IPS-20b (cell line): ENCODE data around the gene ZNF628.
A peak's percentile ranks its signal among the peaks of the same experiment; 100 is the strongest.

ENCODE experiments used
- H3K27ac ChIP-seq: one replicate; pipeline ENCODE4 v1.5.1; 2013; ENCODE audit warnings: low read length
- H3K27me3 ChIP-seq: 2 replicates; pipeline ENCODE4 v1.6.1; 2013; ENCODE audit warnings: mild to moderate bottlenecking, low read length, inconsistent platforms; ENCODE audit not compliant: insufficient read depth
- H3K36me3 ChIP-seq: 2 replicates; pipeline ENCODE4 v1.6.1; 2013; ENCODE audit warnings: low read depth, mild to moderate bottlenecking, inconsistent platforms, low read length, moderate library complexity; ENCODE audit not compliant: insufficient read depth
- H3K4me1 ChIP-seq: 2 replicates; pipeline ENCODE4 v1.6.1; 2013; ENCODE audit warnings: mild to moderate bottlenecking, control low read depth, inconsistent platforms, low read length, moderate library complexity; ENCODE audit not compliant: insufficient read depth
- H3K4me3 ChIP-seq: 2 replicates; pipeline ENCODE4 v1.5.1; 2013; ENCODE audit warnings: mild to moderate bottlenecking, low read length, inconsistent platforms
- H3K9ac ChIP-seq: 2 replicates; pipeline ENCODE4 v1.6.1; 2013; ENCODE audit warnings: low read depth, mild to moderate bottlenecking, inconsistent platforms, low read length, moderate library complexity
- H3K9me3 ChIP-seq: 2 replicates; pipeline ENCODE4 v1.6.1; 2013; ENCODE audit warnings: mild to moderate bottlenecking, low read depth, low read length, inconsistent platforms; ENCODE audit not compliant: insufficient read depth

Gene ZNF628

DNA sequence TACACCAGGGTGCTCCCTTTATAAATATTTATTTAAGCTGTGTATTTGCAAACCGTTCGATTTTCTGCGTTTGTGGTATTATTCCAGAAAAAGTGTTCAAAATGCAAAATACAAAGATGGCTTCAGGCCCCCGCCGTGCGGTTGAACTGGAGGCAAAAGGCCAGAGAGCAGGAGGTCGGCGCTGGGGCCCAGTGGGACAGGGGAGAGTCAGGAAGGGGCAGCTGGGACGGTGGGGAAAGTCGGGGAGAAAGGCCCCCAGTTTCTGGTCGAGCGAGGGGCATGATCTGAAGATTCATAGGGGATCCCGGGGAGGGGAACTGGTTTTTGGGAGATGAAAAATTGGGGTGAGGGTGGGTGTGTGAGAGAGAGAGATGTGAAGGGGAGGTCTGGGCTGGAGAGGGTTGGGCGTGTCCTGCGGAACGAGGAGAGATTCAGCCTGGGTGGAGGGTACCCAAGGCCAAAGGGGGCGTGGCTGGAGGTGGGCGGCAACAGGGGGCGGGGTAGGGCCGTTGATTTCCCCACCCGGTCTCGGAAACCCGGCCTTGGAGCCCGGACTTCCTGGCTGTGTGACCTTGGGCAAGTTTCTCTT, 15.7 kb upstream of the ZNF628 start:
- Histone ChIP-seq H3K27me3 (peaks cover 33% of the 10 kb centered on the region), H3K27ac (peak overlapping the region; percentile 62), H3K36me3 (0 out of 2 replicates have a peak, but pooled peaks cover 5% of the 10 kb centered on the region), H3K9me3 (no peaks in the 10 kb centered on the region), H3K4me3 (peak overlapping the region; percentile 83), H3K9ac (peak overlapping the region; percentile 82), H3K4me1 (peaks cover 14% of the 10 kb centered on the region; the same call in 1 of the 2 replicates)

DNA sequence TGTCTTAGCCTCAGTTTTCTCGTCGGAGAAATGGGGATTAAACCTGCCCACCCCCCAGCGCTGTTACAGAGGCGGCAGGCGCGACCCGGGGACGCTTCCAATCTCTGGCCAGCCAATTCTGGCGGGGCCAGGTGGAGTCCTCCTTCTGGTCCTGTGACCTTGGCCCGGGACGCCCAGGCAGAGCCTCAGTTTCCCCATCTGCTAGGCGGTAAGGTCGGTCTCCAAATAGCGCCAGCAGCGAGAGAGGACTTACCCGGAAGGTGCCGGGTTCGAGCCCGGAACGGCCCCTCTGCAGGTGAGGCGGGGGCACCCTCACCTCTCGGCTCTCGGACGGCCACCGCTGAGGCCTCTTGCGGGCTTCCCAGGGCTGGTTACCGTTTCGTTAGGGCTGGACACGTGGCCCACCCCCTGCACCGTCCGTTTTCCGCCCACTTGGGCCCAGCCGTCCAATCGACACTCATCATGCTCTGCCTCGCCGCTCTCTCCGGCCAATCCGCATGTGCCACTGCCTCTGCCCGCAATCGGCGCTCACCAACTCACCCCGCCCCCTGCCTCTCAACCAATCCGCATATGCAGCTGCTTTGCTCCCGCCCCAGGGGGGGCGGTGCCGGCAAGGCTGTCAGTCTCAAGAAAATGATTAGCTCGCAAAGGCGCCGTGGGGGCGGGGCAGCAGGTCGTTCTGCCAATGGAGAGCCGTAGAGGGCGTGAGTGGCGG, 15.0 kb upstream of the ZNF628 start, which contains the start of gene ISOC2:
ISOC2 (minus strand) TSS at position 384 of the 715 bp plus-strand sequence. CDS start 5,156 bp downstream, outside the sequence.
- peaks cover 40% of the 10 kb centered on the region for H3K27me3 ChIP-seq
- peak within 1 kb of the TSS; percentile 62 for H3K27ac ChIP-seq
- peak within 1 kb of the TSS; percentile 82 for H3K9ac ChIP-seq
- peaks cover 14% of the 10 kb centered on the region; the same call in 1 of the 2 replicates for H3K4me1 ChIP-seq
- H3K4me3 ChIP-seq: peak within 1 kb of the TSS; percentile 83
- no peaks in the 10 kb centered on the region for H3K9me3 ChIP-seq
- H3K36me3 ChIP-seq: 0 out of 2 replicates have a peak, but pooled peaks cover 5% of the 10 kb centered on the region

GRCh38 chr19:55461974-55462626, 14.3 kb upstream of the ZNF628 start:
- Histone ChIP-seq H3K4me3 (peak overlapping the region; percentile 64), H3K36me3 (no peaks in the 10 kb centered on the region), H3K27ac (no peak overlapping the region), H3K4me1 (peaks cover 14% of the 10 kb centered on the region; the same call in 1 of the 2 replicates), H3K9ac (peak overlapping the region; percentile 68; the same call in 1 of the 2 replicates), H3K9me3 (no peaks in the 10 kb centered on the region), H3K27me3 (peaks cover 44% of the 10 kb centered on the region)

GRCh38 chr19:55462722-55463121, 13.7 kb upstream of the ZNF628 start:
- H3K27me3 ChIP-seq: peaks cover 49% of the 10 kb centered on the region
- peaks cover 14% of the 10 kb centered on the region; the same call in 1 of the 2 replicates for H3K4me1 ChIP-seq
- H3K36me3 ChIP-seq: no peaks in the 10 kb centered on the region
- H3K9ac ChIP-seq: no peak overlapping the region
- no peak overlapping the region for H3K27ac ChIP-seq
- no peak overlapping the region for H3K4me3 ChIP-seq
- H3K9me3 ChIP-seq: no peaks in the 10 kb centered on the region

GRCh38 chr19:55463583-55464031, 12.8 kb upstream of the ZNF628 start:
- H3K9ac ChIP-seq: no peak overlapping the region
- peaks cover 49% of the 10 kb centered on the region for H3K27me3 ChIP-seq
- H3K4me1 ChIP-seq: peaks cover 14% of the 10 kb centered on the region; the same call in 1 of the 2 replicates
- H3K4me3 ChIP-seq: no peak overlapping the region
- H3K9me3 ChIP-seq: no peaks in the 10 kb centered on the region
- no peaks in the 10 kb centered on the region for H3K36me3 ChIP-seq
- no peak overlapping the region for H3K27ac ChIP-seq

- Histone ChIP-seq H3K4me3 (0 out of 2 replicates have a peak overlapping the region, but pooled peaks have one; percentile 26), H3K9ac (peak overlapping the region; percentile 27; the same call in 1 of the 2 replicates), H3K4me1 (peaks cover 14% of the 10 kb centered on the region; the same call in 1 of the 2 replicates), H3K36me3 (no peaks in the 10 kb centered on the region), H3K27me3 (peaks cover 49% of the 10 kb centered on the region), H3K9me3 (no peaks in the 10 kb centered on the region), H3K27ac (no peak overlapping the region)
Observed at GRCh38 chr19:55464039-55464661, 12.3 kb upstream of the ZNF628 start.

DNA sequence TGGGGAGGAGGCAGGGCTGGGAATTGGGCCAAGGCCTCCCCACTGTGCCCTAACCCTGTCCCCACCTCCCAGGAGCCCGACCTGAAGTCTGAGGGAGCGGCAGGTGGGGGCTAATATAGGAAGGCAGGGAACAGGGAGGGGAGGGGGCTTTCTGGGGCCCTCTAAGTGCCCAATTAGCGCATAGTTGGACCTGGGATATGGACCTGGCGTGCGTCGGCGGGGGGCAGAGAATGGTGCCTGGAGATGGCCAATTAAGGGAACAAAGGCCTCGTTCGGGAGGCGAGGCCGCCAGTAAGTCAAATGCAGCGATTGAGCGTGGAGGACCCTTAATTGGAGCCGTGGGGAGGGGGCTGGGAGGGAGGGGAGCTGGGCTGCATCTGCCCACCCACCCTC, 11.8 kb upstream of the ZNF628 start, which contains the start of gene C19orf85:
C19orf85 (minus strand) TSS at position 90 of the 393 bp plus-strand sequence. CDS start 197 bp downstream, outside the sequence.
- Histone ChIP-seq H3K36me3 (no peaks in the 10 kb centered on the region), H3K9me3 (no peaks in the 10 kb centered on the region), H3K27me3 (peaks cover 49% of the 10 kb centered on the region), H3K4me3 (0 out of 2 replicates have a peak within 1 kb of the TSS, but pooled peaks have one; percentile 26), H3K27ac (no peak within 1 kb of the TSS), H3K9ac (peak within 1 kb of the TSS; percentile 27; the same call in 1 of the 2 replicates), H3K4me1 (peaks cover 14% of the 10 kb centered on the region; the same call in 1 of the 2 replicates)

DNA sequence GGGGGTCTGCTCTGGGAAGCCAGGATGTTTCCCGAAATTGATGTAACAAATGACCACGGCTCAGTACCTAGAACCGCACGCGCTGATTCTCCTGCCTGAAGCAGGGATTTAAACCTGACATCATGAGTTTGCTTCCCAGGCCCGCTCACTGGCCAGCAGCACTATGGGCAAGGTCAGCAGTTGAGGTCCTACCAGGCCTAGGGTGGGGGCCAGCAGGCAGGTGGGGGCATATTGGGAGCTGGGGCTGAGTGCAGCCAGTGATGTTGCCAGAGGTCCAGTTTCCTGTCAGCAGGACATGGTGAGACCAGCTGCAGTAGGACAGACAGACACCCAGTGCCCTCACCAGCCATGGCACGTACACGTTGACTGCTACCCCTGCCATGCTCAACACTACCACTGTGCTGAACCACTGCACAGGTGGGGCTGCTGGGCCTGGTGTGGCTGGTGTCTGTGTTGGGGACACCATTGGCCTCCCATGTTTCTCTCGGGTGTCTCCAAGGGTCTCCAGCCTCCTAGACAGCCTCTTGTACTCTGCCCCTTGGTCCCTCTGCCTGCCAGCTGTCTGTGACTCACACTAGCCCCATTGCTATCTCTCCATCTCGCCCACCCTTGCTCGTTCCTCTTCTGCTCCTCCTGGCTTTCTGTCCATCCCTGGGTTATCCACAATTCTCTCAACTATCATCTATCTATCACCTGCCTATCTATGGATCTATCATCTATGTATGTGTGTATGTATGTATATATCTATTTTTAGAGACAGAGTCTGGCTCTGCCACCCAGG, 10.8 kb upstream of the ZNF628 start:
- H3K36me3 ChIP-seq: no peaks in the 10 kb centered on the region
- peaks cover 49% of the 10 kb centered on the region for H3K27me3 ChIP-seq
- no peak overlapping the region for H3K4me3 ChIP-seq
- H3K4me1 ChIP-seq: peaks cover 6% of the 10 kb centered on the region; the same call in 1 of the 2 replicates
- H3K9me3 ChIP-seq: no peaks in the 10 kb centered on the region
- no peak overlapping the region for H3K27ac ChIP-seq
- H3K9ac ChIP-seq: no peak overlapping the region; the same call in 1 of the 2 replicates

- H3K9ac ChIP-seq: no peak overlapping the region
- H3K27me3 ChIP-seq: peaks cover 49% of the 10 kb centered on the region
- no peak overlapping the region for H3K4me3 ChIP-seq
- no peaks in the 10 kb centered on the region for H3K9me3 ChIP-seq
- H3K4me1 ChIP-seq: peaks cover 6% of the 10 kb centered on the region; the same call in 1 of the 2 replicates
- no peaks in the 10 kb centered on the region for H3K36me3 ChIP-seq
- H3K27ac ChIP-seq: no peak overlapping the region
Observed at GRCh38 chr19:55466241-55466614, 10.2 kb upstream of the ZNF628 start.

GRCh38 chr19:55467236-55468053, 9.0 kb upstream of the ZNF628 start:
- no peak overlapping the region for H3K27ac ChIP-seq
- H3K27me3 ChIP-seq: peaks cover 45% of the 10 kb centered on the region
- H3K9me3 ChIP-seq: no peaks in the 10 kb centered on the region
- no peaks in the 10 kb centered on the region for H3K36me3 ChIP-seq
- H3K9ac ChIP-seq: no peak overlapping the region
- peaks cover 6% of the 10 kb centered on the region; the same call in 1 of the 2 replicates for H3K4me1 ChIP-seq
- H3K4me3 ChIP-seq: no peak overlapping the region
